HG03139 (cell line): ENCODE measurements around the gene SLC2A6.

Experiments
- ATAC-seq: cut with Tn5 transposase; IDR thresholded peaks from one replicate; pipeline ENCODE4 v1.9.1; 2021; ENCODE audit not compliant: unreplicated experiment

Gene SLC2A6

DNA sequence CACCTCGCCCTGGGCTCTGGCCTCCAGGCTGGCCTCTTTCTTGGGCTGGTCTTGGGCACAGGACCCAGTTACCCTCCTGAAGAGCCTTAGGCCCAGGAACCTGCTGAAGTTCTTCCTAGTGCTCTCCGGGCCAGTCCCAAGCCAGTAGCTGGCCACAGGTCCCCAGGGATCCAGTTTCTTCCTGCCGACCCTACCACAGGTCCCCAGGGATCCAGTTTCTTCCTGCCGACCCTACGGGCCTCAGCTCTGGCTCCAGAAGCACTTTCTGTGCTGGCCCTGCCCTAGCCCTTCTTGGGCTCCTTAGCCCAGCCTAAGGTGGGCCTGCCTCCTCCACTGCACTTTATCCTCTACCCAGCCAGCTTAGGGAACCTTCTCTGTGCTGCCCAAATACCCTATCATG lies 37.3 kb downstream of the SLC2A6 start:
- ATAC-seq, result no peak

DNA sequence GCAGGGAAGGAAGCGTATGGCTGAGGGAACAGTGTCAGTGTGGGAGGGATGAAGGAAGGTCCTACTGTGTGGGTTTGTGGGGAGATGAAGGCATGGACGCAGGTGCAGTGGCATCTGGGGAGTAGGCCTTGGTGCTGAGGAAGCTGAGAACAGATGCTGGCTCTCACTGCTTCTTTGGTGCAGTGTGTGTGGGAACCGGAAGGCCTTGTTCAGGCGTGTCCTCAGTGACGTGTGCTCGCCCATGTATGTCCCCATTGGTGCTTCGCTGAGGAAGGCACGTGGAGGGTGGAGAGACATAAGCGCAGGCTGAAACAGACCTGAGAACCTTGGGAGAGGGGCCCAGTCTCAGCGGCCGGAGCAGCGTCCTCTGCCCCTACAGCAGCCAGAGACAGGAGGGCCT lies 38.0 kb downstream of the SLC2A6 start:
- ATAC-seq, result no peak

DNA sequence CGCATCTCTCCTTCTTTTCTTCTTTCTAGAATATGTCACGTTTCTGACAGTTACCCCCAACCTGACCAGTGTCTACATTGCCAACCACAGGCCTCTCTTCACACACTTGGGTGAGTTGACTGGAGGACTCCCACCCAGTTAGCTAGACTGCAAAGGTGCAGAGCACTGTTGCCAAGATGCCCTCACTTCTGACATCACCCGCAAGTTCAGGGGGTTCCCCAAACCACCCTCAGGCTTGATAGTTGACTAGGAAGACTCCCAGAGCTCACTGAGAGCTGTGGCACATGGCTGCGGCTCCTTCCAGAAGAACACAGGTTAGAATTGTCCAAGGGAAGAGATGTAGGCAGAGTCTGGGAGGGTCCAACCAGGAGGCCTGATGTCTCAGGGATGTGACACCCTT lies 39.6 kb downstream of the SLC2A6 start:
- ATAC-seq, result no peak

DNA sequence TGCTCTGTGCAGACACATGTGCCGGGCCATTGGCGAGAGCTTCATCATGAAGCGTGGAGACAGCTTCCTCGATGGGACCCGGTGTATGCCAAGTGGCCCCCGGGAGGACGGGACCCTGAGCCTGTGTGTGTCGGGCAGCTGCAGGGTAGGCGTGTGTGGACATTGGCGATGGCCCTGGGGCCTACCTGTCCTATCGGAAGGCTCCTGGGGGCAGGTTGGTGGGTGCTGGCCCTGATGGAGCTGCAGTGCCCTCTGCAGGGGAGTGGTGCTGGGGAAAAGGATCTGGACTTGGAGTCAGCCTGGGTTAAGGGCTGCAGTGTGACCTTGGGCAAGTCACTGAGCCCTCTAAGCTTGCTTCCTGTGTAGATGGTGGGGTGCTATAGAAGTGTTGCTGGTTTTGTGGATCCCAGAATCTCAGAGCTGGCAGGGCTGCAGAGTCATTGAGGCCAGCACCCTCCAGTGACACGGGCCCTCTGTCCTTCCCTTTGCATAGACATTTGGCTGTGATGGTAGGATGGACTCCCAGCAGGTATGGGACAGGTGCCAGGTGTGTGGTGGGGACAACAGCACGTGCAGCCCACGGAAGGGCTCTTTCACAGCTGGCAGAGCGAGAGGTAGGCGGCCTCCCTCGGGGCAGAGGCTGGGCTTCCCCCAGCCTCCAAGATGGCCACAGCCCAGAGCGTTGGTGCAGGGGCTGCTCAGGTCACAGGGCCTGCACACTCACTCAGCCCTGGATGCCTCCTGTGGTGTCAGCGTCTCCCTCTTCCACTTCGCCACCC lies 41.0 kb downstream of the SLC2A6 start:
- no peak for ATAC-seq

DNA sequence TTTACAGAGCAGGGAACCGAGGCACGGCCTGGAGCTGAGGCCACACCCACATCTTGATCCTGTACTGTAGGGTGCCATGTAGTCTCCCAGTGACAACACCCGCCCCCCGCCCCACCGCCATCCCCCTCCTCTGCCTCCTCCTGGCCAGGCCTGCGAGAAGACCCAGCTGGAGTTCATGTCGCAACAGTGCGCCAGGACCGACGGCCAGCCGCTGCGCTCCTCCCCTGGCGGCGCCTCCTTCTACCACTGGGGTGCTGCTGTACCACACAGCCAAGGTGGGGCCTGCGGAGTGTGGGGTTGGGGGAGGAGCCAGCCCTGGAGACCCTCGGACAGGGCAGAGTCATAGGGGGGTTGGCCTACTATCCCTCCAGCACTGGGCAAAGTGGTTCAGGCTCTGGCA lies 42.2 kb downstream of the SLC2A6 start:
- ATAC-seq, result no peak

DNA sequence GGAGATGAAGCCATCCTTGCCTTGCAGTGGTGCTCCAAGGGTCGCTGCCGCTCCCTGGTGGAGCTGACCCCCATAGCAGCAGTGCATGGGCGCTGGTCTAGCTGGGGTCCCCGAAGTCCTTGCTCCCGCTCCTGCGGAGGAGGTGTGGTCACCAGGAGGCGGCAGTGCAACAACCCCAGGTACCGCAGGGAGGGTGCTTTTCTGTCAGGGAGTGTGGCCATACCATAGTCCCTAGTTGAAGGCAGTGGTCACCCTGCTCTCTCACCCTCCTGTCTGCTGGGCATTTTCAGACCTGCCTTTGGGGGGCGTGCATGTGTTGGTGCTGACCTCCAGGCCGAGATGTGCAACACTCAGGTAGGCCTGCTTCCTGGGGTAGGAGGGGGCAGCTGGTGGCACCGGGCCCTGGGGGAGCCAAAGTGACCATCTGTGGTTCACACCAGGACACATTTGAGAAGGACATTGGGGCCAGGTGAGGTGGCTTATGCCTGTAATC lies 45.5 kb downstream of the SLC2A6 start:
- ATAC-seq, result no peak

DNA sequence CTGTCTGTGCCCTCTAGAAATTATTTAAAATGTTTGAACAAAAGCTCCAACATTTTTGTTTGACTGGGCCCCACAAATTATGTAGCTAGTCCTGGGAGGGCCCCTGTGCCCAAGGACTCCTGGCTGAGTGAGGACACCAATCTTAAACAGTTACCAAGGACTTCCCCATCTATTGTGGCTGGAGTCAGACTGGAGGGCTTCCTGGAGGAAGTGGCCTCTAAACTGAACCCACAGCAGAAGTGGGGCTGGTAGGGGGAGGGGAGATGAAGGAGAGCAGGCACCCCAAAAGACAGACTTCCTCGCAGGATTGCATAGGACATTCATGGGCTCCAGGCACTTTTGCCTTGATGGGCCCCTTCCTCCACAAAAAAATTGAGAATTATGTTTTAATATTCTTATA lies 48.7 kb downstream of the SLC2A6 start:
- no peak for ATAC-seq

DNA sequence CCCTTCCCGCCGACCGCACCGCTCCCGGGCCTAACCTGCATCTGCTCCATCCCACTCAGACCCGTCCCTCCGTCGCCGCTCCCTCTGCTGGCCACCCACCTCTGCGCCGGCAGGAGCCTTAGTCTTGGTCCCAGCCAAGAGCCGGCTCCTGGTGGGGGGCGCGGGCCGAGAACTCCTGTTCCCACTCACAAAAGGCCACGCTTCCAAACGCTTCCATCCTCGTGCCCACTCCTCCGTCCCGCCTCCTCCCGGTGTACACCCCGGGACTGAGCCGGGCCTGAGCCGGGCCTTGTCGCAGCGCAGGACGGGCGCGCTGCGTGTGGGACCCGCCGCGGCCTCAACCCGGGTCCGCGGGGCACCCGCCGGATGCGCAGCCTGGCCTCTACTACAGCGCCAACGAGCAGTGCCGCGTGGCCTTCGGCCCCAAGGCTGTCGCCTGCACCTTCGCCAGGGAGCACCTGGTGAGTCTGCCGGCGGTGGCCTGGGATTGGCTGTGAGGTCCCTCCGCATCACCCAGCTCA lies 49.2 kb downstream of the SLC2A6 start:
- ATAC-seq, result no peak

DNA sequence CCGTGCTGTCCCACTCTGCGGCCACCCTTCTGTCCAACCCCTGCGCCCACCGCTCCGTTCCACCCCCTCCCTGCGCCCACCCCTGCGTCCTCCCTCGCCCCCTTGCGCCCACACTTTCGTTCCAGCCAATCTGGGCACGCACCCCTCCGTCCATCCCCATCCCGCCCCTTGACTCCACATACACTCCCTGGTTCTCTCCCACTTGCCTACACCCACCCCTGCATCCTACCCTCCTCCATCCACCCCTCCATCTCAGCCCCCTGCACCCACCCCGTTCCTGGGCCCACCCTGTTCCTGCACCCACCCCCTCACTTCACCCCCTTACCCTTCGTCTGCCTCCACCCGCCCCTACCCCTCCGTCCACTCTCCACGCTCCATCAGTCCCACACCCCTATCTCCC lies 49.7 kb downstream of the SLC2A6 start:
- ATAC-seq, result no peak

DNA sequence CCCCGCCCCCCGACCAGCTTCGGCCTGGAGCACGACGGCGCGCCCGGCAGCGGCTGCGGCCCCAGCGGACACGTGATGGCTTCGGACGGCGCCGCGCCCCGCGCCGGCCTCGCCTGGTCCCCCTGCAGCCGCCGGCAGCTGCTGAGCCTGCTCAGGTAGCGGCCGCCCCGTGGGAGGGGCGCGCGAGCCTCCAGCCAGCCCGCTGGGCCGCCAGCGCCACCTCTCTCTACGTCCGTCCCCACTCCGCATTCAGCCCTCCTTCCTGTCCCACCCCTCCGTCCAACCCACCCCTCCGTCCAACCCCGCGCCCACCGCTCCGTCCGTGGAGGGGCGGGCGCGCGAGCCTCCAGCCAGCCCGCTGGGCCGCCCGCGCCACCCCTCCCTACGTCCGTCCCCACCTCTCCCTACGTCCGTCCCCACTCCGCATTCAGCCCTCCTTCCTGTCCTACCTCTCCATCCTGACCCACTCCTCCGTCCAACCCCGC lies 50.2 kb downstream of the SLC2A6 start:
- ATAC-seq, result no peak

DNA sequence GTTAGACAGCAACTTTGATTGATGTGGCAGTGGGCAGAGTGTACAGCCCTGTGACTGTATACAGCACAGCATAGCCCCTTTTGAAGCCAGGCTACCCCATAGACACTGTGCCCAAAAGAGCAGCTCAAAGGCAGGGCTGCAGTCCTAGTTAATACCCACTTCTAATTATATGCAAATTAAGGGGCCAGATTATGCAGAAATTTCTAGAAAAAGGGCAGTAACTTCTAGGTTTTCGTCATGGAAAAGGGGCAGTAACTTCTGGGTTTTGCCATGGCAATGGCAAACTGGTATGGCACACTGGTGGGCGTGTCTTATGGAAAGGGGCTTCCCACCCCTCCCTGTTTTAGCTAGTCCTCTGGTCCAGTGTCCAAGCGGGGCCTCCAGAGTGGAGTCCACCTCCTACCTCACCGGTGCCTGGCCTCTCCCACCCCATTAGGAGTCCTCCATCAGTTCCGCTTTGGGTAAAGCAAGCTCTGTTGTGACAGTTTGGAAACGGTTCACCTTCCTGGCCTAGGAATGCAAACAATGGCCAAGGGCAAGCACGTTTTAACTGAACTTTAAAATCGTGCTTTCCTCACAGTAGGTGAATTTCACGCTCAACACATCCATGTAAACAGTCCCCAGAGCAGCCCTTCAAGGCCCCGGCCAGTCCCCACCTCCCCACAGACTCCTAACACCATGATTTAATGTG lies 51.1 kb downstream of the SLC2A6 start:
- ATAC-seq, result no peak

DNA sequence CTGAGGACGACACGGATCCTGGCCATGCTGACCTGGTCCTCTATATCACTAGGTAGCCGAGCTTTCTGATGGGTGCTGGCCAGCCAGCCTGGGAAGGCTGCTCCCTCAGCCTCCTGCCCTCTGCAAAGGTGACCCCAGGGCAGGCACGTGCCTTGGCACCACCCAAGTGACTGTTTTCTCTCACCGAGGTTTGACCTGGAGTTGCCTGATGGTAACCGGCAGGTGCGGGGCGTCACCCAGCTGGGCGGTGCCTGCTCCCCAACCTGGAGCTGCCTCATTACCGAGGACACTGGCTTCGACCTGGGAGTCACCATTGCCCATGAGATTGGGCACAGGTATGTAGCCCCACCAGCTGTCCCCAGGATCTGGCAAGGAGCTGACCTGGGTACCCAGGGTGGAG lies 52.9 kb downstream of the SLC2A6 start:
- ATAC-seq, result no peak

DNA sequence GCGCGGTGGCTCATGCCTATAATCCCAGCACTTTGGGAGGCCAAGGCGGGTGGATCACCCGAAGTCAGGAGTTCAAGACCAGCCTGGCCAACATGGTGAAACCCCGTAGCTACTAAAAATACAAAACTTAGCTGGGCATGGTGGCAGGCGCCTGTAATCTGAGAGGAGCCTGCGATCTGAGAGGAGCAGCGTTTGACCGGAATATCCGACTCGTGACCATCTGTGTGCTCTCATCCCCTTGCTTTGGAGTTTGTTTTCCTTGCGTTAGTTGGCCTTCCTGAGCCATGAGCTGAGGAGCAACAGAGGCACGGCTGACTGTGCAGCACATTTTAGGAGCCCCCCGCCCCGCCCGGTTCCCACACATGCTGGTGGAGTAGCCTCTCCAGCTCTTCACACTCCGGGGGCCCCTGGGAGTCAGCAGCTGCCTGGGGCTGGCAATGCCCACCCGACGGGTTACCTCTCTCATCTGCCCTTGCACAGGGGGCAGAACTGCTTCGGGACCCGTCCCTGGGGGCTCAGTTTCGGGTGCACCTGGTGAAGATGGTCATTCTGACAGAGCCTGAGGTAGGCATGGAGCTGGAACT lies 53.8 kb downstream of the SLC2A6 start:
- no peak for ATAC-seq

DNA sequence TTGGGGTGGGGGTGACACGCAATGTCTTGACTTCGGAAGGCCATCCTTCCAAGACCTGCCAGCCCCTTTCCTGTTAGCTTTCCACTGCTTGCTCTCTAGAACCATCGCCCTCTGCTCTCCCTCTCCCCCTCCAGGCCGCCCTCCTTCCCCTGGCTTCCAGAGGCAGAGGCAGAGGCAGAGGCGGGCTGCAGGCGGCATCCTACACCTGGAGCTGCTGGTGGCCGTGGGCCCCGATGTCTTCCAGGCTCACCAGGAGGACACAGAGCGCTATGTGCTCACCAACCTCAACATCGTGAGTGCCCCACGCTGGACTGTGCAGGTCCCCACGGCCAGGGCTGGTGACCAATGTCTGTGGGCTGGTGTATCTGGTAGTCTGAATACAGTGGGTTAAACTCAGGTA lies 54.7 kb downstream of the SLC2A6 start:
- ATAC-seq, result no peak

DNA sequence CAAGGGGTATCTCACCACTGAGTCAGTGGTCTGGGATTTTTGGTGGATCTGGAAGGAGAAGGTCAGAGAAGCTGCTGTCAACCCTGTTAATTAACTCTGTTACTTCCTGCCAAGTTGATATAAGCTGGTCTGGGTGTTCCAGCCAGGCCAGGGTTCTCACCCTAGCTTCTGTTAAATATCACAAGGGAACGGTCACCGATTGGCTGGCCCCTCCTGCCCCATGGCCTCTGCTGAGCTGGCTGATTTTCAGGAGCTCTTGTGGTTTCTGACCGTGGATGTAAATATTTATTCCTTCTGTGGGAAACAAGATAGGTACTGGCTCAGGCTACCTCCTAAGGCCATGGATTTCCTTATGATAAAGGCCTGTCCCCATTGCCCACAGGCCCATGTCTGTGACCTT lies 55.7 kb downstream of the SLC2A6 start:
- no peak for ATAC-seq

DNA sequence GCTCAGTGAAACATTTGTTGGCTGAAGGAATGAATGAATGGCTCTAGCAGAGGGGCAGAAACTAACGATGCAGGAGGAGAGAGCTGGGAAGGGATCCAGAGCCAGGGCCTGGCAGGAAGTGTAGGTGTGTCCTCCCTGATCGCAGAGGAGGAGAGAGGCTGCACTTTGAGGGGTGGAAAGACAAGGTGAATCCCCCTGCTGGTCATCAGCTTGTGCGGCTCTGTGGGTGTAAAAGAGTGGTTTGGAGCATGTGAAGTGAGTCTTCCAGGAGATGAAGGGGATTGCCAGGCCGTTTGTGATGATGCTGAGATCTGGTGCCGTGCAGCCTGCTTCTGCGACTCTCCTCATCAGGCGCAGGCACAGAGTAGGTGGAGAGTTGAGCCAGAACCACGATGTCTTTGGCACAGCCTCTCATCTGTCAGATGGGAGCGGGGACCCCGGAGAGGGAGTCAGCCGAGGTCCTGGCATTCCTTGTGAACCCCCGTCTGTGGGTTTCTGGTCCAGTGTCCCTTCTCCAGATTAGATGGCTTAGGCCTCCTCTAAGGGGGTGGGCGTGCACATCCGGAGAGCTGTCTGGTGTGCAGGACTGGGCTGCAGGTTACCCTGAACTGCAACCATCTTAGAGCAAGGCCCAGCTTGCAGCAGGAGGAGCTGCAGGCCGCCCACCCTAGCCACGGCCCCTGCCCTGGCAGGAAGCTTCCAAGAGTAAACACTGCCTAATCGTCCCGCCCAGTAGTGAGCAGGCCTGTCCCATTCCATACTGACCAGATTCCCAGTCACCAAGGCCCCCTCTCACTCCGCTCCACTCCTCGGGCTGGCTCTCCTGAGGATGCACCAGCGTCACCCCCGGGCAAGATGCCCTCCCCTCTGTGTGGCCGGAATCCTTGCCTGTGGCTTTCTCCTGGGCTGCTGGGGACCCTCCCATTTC lies 57.0 kb downstream of the SLC2A6 start, which contains the start of gene ADAMTS13:
Gene ADAMTS13, plus strand, starts transcription at position 753 of the 928 bp plus-strand sequence. Its CDS starts 77 bp downstream, at position 830.
- ATAC-seq, result no peak
